ENCODE results near the gene CCDC47. TPM values are rescaled to one million over a fixed set of nuclear protein-coding genes. Genes with fewer than 3 reads are reported as not detected.

The CCDC47 gene
- total and polyA plus RNA-seq, 2 of the 13 experiments (the other 11 are each of a cell fraction or from before 2014, with no cell fraction given): 59.3 to 99.5 TPM

- TF ChIP-seq SALL1 (CRISPR knock-in tag; IDR thresholded peaks at IDR 0.05) (peak; percentile 85), ZNF724P (CRISPR knock-in tag; IDR thresholded peaks at IDR 0.05; ENCODE audit: borderline replicate concordance) (peak; percentile 91; the same call in 1 of the 2 replicates), ZSCAN9 (CRISPR knock-in tag; IDR thresholded peaks at IDR 0.05; ENCODE audit: borderline replicate concordance) (peak; percentile 72), PHF8 (CRISPR knock-in tag; IDR thresholded peaks at IDR 0.05) (peak; percentile 94), RFX1 (IDR thresholded peaks at IDR 0.05) (peak; percentile 8; the same call in 1 of the 2 replicates), TBL1XR1 (IDR thresholded peaks at IDR 0.05; ENCODE audit: borderline replicate concordance, low read length, partially characterized antibody) (no peak), ZBTB1 (CRISPR knock-in tag; IDR thresholded peaks at IDR 0.05; ENCODE audit: borderline replicate concordance) (no peak), AHR (CRISPR knock-in tag; IDR thresholded peaks at IDR 0.05) (no peak; the same call in 1 of the 2 replicates), ZNF770 (CRISPR knock-in tag; IDR thresholded peaks at IDR 0.05) (peak; percentile 73), AFF4 (CRISPR knock-in tag; IDR thresholded peaks at IDR 0.05) (no peak), NCOA5 (CRISPR knock-in tag; IDR thresholded peaks at IDR 0.05) (no peak), ZNF784 (CRISPR knock-in tag; IDR thresholded peaks at IDR 0.05; ENCODE audit: borderline replicate concordance) (peak; percentile 94), ZNF121 (CRISPR knock-in tag; IDR thresholded peaks at IDR 0.05) (peak; percentile 82), ZNF343 (CRISPR knock-in tag; IDR thresholded peaks at IDR 0.05) (0 out of 2 replicates have a peak, but pooled peaks have one; percentile 50), POLR2AphosphoS5 (IDR thresholded peaks at IDR 0.05; ENCODE audit: low read depth, low read length) (peak; percentile 90), CENPT (CRISPR knock-in tag; IDR thresholded peaks at IDR 0.05; ENCODE audit: low read depth) (peak; percentile 25; the same call in 1 of the 2 replicates), ZKSCAN8 (CRISPR knock-in tag; IDR thresholded peaks at IDR 0.05; ENCODE audit: borderline replicate concordance) (no peak; the same call in 1 of the 2 replicates), STAG1 (CRISPR knock-in tag; IDR thresholded peaks at IDR 0.05) (no peak), NFYB (CRISPR knock-in tag; IDR thresholded peaks at IDR 0.05) (peak; percentile 6; the same call in 1 of the 2 replicates), KMT2A (CRISPR knock-in tag; IDR thresholded peaks at IDR 0.05) (peak; percentile 69), ZNF891 (CRISPR knock-in tag; IDR thresholded peaks at IDR 0.05) (peak; percentile 98)
- TF ChIP-seq, protein P1, sequence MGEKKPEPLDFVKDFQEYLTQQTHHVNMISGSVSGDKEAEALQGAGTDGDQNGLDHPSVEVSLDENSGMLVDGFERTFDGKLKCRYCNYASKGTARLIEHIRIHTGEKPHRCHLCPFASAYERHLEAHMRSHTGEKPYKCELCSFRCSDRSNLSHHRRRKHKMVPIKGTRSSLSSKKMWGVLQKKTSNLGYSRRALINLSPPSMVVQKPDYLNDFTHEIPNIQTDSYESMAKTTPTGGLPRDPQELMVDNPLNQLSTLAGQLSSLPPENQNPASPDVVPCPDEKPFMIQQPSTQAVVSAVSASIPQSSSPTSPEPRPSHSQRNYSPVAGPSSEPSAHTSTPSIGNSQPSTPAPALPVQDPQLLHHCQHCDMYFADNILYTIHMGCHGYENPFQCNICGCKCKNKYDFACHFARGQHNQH (CRISPR knock-in tag; IDR thresholded peaks at IDR 0.05): peak; percentile 86
Measured at GRCh38 chr17:63741408-63742173, 31.8 kb downstream of the CCDC47 start, which contains the start of gene STRADA (continued).
